Astrocyte (in vitro differentiated cells and primary cell): ENCODE measurements around the gene ANO5. TPM values are rescaled to one million over a fixed set of nuclear protein-coding genes. Genes with fewer than 3 reads are reported as not detected.

ENCODE experiments used
- DNase-seq: peaks from one replicate; pipeline ENCODE4 v3.0.0-alpha.2; 2010; ENCODE audit warnings: low read depth
- FAIRE-seq: peaks from 2 replicates; lab custom pipeline; 2011; peaks lifted over from hg19 to GRCh38; lab: Jason Lieb, UNC
- H2AFZ ChIP-seq: 2 replicates; pipeline ENCODE4 v1.6.0; 2012; ENCODE audit warnings: low read depth, low read length, inconsistent platforms
- H3K27ac ChIP-seq: 2 replicates; pipeline ENCODE4 v1.5.1; 2011; ENCODE audit warnings: low read depth, low read length, inconsistent platforms
- H3K27me3 ChIP-seq: 2 replicates; pipeline ENCODE4 v1.6.0; 2011; ENCODE audit warnings: low read length, inconsistent platforms; ENCODE audit not compliant: insufficient read depth
- H3K36me3 ChIP-seq: 2 replicates; pipeline ENCODE4 v1.5.1; 2011; ENCODE audit warnings: low read length, inconsistent platforms; ENCODE audit not compliant: insufficient read depth
- H3K4me1 ChIP-seq: 2 replicates; pipeline ENCODE4 v1.5.1; 2011; ENCODE audit warnings: low read length, inconsistent platforms; ENCODE audit not compliant: insufficient read depth
- H3K4me2 ChIP-seq: 2 replicates; pipeline ENCODE4 v1.6.0; 2012; ENCODE audit warnings: low read length, inconsistent platforms
- H3K4me3 ChIP-seq: 2 replicates; pipeline ENCODE4 v1.5.1; 2011; ENCODE audit warnings: low read depth, mild to moderate bottlenecking, low read length, inconsistent platforms; ENCODE audit not compliant: insufficient read depth
- H3K79me2 ChIP-seq: 2 replicates; pipeline ENCODE4 v1.6.0; 2012; ENCODE audit warnings: mild to moderate bottlenecking, low read length, inconsistent platforms; ENCODE audit not compliant: insufficient read depth
- H3K9ac ChIP-seq: 2 replicates; pipeline ENCODE4 v1.6.0; 2012; ENCODE audit warnings: mild to moderate bottlenecking, low read length, inconsistent platforms
- H3K9me3 ChIP-seq: 2 replicates; pipeline ENCODE4 v1.5.1; 2012; ENCODE audit warnings: low read depth, mild to moderate bottlenecking, low read length, inconsistent platforms; ENCODE audit not compliant: insufficient read depth
- H4K20me1 ChIP-seq: 2 replicates; pipeline ENCODE4 v1.6.0; 2012; ENCODE audit warnings: low read length, inconsistent platforms; ENCODE audit not compliant: insufficient read depth
- H3K27ac Mint-ChIP-seq: one replicate; pipeline ENCODE4 v1.8.0; 2021; ENCODE audit warnings: mild to moderate bottlenecking, mixed read lengths; ENCODE audit not compliant: unreplicated experiment
- H3K27me3 Mint-ChIP-seq: one replicate; pipeline ENCODE4 v1.8.0; 2021; ENCODE audit warnings: low read depth, mixed read lengths; ENCODE audit not compliant: unreplicated experiment
- H3K36me3 Mint-ChIP-seq: one replicate; pipeline ENCODE4 v1.8.0; 2021; ENCODE audit warnings: low read depth, mixed read lengths; ENCODE audit not compliant: unreplicated experiment
- H3K4me1 Mint-ChIP-seq: one replicate; pipeline ENCODE4 v1.8.0; 2021; ENCODE audit warnings: low read depth, mixed read lengths; ENCODE audit not compliant: unreplicated experiment
- H3K4me3 Mint-ChIP-seq: one replicate; pipeline ENCODE4 v1.8.0; 2021; ENCODE audit warnings: mild to moderate bottlenecking, moderate library complexity, mixed read lengths; ENCODE audit not compliant: unreplicated experiment
- H3K9me3 Mint-ChIP-seq: one replicate; pipeline ENCODE4 v1.8.0; 2021; ENCODE audit warnings: mild to moderate bottlenecking, mixed read lengths; ENCODE audit not compliant: unreplicated experiment
- EZH2 ChIP-seq: IDR thresholded peaks from 2 replicates; pipeline ENCODE4 v1.6.1; 2012; ENCODE audit warnings: mild to moderate bottlenecking, low read length, inconsistent platforms; ENCODE audit not compliant: insufficient read depth
- total RNA-seq: library from RNA; stranded (reverse); gene quantifications from 2 replicates; pipeline ENCODE4 v1.2.1, GENCODE V29; 2021
- TF ChIP-seq, protein P1 (sequence below): IDR thresholded peaks from 2 replicates; pipeline ENCODE4 v1.5.1; 2011; ENCODE audit warnings: low read depth, mild to moderate bottlenecking, inconsistent platforms, low read length, moderate library complexity; ENCODE audit not compliant: insufficient read depth

ANO5 gene
- total RNA-seq, 1 donor from 2014 or later: 2.5 TPM

DNA sequence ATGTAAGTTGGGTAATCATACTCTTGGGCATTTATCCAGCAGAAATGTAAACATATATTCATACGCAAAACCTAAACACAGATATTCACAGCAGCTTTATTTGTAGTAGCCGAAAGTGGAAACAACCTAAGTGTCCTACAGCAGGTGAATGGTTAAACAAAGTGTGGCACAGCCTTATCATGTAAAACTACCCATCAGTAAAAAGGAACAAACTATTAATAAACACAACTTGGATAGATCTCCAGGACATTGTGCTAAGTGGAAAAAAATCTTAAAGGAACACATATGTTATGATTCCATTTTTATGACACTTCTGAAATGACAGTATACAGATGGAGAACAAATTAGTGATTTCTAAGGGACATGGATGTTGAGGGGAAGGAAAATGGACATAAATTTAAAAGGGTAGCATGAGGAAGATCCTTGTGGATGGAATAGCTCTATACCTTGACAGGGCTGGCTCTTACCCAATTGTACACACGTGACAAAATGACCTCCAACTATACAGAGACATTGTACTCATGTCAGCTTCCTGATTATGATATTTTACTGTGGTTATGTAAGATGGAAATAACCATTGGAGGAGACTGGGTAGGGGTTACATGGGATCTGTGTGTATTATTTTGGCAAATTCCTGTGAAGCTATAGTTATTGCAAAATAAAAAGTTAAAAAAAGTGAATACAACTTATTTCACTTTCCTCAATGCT is 15.4 kb downstream of the ANO5 start:
- Histone ChIP-seq H3K9ac (no peak overlapping the region), H3K4me2 (no peak overlapping the region), H3K27me3 (no peaks in the 10 kb centered on the region), H3K9me3 (no peaks in the 10 kb centered on the region), H2AFZ (no peak overlapping the region), H3K4me1 (no peaks in the 10 kb centered on the region), H3K27ac (no peak overlapping the region), H3K4me3 (no peak overlapping the region), H3K36me3 (no peaks in the 10 kb centered on the region), H4K20me1 (no peaks in the 10 kb centered on the region), H3K79me2 (no peaks in the 10 kb centered on the region)
- FAIRE-seq (no peak), DNase-seq (no peak)
- no peak overlapping the region for H3K4me3 Mint-ChIP-seq
- H3K36me3 Mint-ChIP-seq: no peaks in the 10 kb centered on the region
- no peaks in the 10 kb centered on the region for H3K4me1 Mint-ChIP-seq
- no peaks in the 10 kb centered on the region for H3K27me3 Mint-ChIP-seq
- no peak for TF ChIP-seq EZH2
- TF ChIP-seq, protein P1, sequence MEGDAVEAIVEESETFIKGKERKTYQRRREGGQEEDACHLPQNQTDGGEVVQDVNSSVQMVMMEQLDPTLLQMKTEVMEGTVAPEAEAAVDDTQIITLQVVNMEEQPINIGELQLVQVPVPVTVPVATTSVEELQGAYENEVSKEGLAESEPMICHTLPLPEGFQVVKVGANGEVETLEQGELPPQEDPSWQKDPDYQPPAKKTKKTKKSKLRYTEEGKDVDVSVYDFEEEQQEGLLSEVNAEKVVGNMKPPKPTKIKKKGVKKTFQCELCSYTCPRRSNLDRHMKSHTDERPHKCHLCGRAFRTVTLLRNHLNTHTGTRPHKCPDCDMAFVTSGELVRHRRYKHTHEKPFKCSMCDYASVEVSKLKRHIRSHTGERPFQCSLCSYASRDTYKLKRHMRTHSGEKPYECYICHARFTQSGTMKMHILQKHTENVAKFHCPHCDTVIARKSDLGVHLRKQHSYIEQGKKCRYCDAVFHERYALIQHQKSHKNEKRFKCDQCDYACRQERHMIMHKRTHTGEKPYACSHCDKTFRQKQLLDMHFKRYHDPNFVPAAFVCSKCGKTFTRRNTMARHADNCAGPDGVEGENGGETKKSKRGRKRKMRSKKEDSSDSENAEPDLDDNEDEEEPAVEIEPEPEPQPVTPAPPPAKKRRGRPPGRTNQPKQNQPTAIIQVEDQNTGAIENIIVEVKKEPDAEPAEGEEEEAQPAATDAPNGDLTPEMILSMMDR: no peak
- H3K27ac Mint-ChIP-seq: no peak overlapping the region
- H3K9me3 Mint-ChIP-seq: no peaks in the 10 kb centered on the region

DNA sequence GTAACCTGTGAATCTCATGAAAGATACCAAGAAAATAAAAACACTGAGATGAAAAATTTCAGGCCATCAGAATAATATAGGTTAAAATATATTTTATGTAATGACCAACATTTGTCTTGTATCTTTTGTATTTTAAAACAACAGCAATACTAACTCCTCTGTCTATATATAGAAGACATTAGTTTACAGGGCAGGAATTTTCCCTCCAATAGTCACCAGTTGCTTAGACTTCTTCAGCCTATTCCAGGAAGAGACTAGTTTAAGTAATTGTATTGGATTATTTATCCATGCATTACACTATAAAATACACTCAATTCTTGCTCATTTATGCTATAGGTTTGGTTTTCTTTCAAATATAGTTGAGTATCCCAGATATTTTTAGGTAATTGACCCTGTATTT is 24.1 kb downstream of the ANO5 start:
- H3K4me3 ChIP-seq: no peak overlapping the region
- no peaks in the 10 kb centered on the region for H4K20me1 ChIP-seq
- Mint-ChIP-seq H3K9me3 (no peaks in the 10 kb centered on the region), H3K27me3 (no peaks in the 10 kb centered on the region), H3K36me3 (no peaks in the 10 kb centered on the region), H3K4me1 (no peaks in the 10 kb centered on the region), H3K4me3 (no peak overlapping the region), H3K27ac (no peak overlapping the region)
- no peaks in the 10 kb centered on the region for H3K27me3 ChIP-seq
- no peak for FAIRE-seq
- no peak overlapping the region for H3K27ac ChIP-seq
- no peaks in the 10 kb centered on the region for H3K79me2 ChIP-seq
- H3K4me1 ChIP-seq: no peaks in the 10 kb centered on the region
- TF ChIP-seq, protein P1: no peak
- no peak for TF ChIP-seq EZH2
- H3K9me3 ChIP-seq: no peaks in the 10 kb centered on the region
- H3K36me3 ChIP-seq: no peaks in the 10 kb centered on the region
- H2AFZ ChIP-seq: no peak overlapping the region
- DNase-seq: no peak
- H3K4me2 ChIP-seq: no peak overlapping the region
- no peak overlapping the region for H3K9ac ChIP-seq

DNA sequence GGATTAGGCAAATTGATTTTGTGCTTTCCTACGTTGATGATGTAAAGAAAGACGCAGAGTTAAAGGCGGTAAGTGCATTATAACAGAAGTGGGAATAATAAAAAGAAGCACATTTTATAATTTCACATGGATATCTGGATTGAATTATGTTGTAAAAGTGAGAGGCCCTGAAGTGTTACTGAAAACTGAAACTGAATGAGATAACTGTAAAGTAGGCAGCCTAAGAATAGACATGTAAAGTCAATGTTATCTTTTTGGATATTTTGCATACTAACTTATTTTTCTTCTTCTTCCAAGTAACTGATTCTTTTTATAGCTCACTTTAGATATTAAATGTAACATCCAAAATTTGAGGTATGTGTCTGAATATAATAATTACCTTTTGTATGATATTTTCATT is 28.3 kb downstream of the ANO5 start:
- Mint-ChIP-seq H3K9me3 (no peaks in the 10 kb centered on the region), H3K4me3 (no peak overlapping the region), H3K4me1 (no peaks in the 10 kb centered on the region), H3K27ac (no peak overlapping the region), H3K27me3 (no peaks in the 10 kb centered on the region), H3K36me3 (no peaks in the 10 kb centered on the region)
- Histone ChIP-seq H3K9ac (no peak overlapping the region), H3K27ac (no peak overlapping the region), H3K9me3 (no peaks in the 10 kb centered on the region), H3K4me1 (no peaks in the 10 kb centered on the region), H3K79me2 (no peaks in the 10 kb centered on the region), H4K20me1 (no peaks in the 10 kb centered on the region), H3K4me3 (no peak overlapping the region), H3K27me3 (no peaks in the 10 kb centered on the region), H2AFZ (no peak overlapping the region), H3K4me2 (no peak overlapping the region), H3K36me3 (no peaks in the 10 kb centered on the region)
- no peak for FAIRE-seq
- DNase-seq: no peak
- no peak for TF ChIP-seq EZH2
- TF ChIP-seq, protein P1: no peak
